Astrocyte of the hippocampus (primary cell): Measurements from ENCODE around the gene PSMA6.
"Not testable (repeated sequence)": the region's sequence is repeated elsewhere in the genome, so short reads cannot be mapped to it uniquely, and the experiment has no call there.

Experiments used
- DNase-seq: peaks from one replicate; pipeline ENCODE4 v3.0.0; 2011; ENCODE audit warnings: low read depth, low spot score

The PSMA6 gene

DNA sequence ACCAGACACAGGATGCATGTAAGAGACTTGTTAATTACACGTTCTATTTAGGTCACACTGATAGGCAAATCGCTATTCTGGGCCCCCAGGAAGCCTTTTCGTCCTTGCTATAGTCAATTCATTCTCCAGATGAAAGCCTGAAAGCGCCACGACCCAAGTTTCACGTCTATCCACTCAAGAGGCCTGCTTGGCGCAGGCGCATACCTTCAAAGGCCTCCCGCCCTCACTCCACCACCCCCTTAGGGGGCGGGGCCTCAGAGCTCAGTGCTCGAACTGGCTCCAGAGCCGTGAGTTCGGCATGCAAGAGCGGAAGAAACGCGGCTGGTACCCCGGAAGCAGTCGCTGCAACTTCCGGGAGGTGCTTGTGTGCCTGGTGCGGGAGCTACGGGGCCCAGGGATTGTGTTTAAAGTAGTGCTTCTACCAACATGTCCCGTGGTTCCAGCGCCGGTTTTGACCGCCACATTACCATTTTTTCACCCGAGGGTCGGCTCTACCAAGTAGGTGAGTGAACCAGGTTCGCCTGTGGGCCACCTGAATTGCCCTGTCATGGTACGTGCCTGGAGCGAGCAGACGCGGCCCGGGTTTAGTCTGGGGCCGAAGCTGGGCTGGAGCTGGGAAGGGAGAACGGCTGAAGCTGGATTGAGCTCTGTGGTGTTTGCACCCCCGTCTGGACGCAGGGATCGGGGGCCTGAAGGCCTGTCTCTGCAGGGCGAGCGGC is at the start of gene PSMA6:
PSMA6 (plus strand) TSS at position 332 of the 719 bp plus-strand sequence; CDS start at position 427, 95 bp downstream.
- DNase-seq, result peak; percentile 100

DNA sequence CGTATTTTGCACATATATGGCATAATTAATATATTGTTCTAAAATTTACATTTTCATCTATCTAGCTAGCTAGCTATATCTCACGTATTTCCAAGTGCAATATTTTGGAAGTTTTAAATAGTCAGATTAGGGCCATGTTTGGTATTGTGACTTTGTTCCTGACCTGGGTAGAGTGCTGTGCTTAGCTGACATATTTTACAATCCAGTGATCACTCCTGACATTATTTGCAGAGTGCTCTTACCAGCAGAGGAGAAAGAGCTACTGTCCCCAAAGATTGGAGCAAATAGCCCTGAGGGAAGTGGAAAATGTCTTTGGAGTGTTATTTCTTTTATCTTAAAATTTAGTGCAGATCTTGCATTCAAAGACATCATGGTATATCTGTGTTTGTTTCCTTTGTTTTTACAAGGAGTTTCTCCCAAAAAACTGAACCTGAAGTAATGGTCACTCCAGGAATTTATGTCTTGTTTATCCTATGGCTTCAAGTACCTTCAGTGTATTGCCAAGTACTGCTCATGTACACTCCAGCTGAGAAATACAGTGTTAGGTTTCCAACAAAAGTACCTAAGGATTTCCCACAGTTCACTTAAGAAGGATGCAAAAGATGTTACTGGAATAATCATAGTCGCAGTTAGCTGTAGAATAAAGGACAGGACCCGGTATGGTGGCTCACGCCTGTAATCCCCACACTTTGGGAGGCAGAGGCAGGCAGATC is 49.4 kb upstream of the PSMA6 start:
- no peak for DNase-seq

DNA sequence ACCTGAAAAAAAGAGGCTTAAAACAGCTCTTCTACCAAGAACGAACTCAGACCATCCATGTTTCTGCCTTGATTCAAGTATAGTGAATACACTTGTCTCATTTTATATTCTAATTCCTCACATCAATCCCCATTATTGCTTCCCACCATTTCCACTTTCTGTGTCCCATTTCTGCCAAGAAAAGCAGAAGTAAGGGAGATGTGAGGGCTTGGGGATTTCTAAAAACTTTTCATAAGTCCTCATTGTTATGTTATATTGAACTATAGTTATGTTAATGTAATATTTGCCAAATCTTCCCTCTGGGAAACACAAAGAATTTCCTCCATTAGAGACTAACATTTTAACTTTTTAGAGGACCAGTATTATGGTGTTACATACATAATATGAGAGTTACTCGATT is 48.2 kb upstream of the PSMA6 start:
- no peak for DNase-seq

DNA sequence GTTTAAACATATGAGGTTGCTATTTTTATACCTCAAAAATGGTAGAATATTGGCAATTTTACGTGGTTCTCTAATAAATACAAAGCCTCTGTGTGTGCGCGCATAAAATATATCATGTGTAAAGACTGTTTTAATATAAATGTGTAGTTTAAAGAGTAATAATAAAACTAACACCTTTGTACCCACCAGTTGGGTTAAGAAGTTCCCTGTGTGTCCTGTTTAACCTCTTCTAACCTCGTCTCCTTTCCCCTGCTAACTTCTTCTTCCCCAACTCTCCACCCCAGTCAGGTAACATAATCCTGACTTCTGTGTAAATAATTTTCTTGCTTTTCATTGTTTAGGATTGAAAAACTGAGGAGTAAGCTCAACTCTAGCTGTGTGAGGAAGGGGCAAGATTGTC is 47.6 kb upstream of the PSMA6 start:
- DNase-seq, result no peak

DNA sequence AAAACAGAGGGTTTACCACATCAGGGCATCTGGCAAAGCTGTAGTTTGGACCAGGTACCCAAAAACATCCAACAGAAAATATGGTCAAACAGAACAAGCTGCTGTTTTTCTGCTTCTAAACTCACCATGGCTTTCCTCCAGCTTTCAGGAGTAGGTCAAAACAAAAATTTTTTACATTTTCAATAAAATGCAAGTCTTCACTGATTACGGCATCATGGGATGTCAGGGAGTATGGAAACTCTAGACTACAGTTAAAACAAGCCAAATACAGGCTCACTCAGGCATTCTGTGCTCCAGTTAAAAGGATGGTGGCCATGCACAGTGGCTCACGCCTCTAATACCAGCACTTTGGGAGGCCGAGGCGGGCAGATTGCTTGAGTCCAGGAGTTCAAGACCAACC is 47.1 kb upstream of the PSMA6 start:
- no peak for DNase-seq

DNA sequence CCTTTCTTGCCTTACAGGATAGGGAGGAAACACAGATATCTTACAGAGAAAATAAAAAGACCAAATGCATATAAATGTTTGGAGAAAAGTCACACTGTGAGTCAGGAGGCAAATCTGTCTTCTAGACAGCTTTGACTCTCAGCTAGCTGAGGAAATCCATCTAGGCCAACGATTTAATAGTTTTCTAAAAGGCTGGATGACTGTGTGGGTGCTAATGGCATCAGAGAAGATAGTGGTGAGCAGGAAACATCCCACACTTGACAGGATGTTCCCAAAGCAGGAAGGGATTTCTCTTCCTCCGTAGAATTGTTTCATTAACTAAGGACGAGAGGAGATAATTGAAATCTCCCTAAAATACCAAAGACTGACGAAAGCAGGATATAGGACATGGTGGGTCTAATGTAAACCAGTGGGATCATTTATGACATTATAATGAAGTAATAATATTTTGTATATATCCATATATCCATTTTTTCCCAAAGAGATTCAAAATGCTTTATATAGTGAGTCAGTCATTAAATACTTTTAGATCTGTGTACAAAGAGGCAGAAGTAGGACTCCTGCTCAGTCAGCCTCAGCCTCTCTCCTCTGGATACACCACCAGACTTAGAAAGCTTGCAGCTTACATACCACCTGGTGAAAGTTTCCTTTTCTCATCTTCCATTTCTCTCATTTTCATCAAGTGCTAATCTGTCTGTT is 44.3 kb upstream of the PSMA6 start:
- DNase-seq, result no peak

DNA sequence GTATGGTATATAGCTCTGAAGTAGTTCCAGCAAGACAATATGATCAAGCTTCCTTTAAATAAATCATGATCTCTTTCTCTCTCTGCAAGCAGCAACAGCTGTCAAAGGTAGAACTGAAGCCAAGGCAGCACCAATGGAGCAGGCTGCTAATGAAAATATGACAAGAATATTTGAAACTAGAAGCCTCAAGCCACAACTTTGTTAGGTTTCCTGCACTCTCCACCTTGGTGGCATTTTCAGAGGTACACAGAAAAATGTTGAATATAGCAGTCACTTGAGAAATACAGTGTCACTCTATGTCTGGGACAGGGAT is 43.8 kb upstream of the PSMA6 start:
- DNase-seq, result no peak

DNA sequence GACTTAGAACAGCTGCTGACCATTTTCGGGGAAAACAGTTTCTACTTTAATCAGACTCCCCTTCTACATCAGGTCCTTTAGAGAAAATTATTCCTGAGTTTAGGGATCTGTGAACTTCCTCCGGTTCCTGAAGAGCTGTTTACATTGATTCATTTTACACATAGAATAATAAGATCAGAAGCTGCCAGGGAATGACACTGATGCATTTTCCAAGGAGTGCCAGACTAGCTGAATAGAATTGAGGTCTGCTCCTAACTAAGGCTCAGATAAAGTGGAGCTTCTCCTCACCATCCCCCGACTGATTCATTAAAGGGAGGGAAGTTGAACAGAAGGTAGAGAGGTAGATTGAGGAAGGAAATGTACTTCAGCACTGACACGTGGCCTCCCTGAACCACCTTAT is 41.9 kb upstream of the PSMA6 start:
- no peak for DNase-seq

DNA sequence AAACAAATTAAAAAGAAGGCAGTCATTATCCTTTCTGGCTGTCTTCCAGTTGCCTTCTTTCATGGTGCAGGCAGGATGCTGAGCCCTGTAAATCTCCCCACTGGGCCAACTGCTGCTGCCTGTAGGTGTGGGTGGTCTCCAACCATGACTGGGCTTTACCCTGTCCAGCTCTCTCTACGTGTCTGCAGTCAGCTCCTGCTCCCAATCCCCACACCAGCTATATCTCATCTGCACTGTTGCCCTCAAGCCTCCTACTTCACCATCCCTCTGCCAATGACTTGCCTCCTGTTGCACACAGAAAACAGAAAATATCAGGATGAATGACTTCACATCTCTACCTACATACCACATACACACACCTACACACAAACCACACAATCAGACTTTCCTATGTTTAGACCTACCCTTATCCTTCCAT is 39.7 kb upstream of the PSMA6 start:
- DNase-seq, result no peak

DNA sequence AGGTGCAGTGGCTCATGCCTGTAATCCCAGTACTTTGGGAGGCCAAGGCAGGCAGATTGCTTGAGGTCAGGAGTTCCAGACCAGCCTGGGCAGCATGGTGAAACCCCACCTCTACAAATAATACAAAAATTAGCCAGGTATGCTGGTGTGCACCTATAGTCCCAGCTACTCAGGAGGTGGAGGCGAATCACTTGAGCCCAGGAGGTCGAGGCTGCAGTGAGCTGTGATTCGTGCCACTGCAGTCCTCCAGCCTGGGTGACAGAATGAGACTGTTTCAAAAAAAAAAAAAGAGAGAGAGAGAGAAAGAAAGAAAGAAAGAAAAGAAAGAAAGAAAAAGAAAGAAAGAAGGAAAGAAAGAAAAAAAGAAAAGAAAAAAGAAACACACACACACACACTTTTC is 39.1 kb upstream of the PSMA6 start:
- DNase-seq, result not testable (repeated sequence)

DNA sequence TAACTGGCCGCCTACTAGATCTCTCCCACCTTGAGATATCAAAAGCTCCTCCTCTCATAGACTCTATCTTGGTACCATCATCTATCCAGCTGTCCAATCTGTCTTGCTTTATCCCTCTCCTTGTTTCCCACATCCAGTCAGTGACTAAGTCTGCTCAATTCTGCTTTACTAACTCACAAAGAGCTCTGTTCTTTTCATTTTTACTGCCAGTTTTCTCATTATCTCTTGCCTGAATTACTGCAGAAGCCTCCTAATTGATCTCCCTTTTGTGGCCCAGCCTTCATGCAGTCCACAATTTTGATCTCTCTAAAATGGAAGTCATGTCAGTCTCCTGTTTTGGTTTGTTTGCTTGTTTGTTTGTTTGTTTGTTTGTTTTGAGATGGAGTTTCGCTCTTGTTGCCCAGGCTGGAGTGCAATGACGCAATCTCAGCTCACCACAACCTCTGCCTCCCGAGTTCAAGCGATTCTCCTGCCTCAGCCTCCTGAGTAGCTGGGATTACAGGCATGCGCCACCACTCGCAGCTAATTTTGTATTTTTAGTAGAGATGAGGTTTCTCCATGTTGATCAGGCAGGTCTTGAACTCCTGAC is 38.1 kb upstream of the PSMA6 start:
- peak; percentile 10 for DNase-seq

DNA sequence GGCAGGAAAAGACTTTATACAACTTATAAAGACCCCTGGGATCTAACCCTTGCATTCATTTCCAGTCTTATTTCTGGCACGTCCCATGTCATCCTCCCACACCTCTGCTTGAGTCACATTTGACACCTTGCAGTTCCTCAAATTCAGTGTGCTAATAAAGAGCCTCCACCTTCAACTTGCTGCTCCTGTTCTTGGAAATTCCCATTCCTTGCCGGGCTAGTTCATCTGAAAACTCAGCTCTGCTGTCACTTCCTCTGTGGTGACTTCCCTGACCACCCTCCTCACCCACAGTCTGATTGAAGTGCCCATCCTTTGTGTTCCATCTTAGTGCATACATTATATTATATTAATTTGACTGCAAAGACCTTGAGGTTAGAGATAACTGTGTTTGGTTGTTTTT is 37.4 kb upstream of the PSMA6 start:
- no peak for DNase-seq

DNA sequence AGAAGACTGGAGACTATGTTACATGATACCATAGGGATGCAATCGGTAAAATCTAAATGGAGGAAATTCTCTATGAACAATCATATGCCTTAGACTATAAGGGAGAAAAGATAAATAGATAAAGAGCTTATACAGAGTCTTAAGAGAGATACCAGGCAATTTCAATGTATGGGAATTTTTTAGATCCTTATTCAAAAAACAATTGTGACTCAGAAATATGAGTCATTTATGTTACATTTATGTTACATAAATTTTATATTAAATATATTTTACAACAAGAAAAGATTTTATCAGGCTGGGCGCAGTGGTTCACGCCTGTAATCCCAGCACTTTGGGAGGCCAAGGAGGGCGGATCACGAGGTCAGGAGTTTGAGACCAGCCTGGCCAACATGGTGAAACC is 36.5 kb upstream of the PSMA6 start:
- DNase-seq, result no peak

DNA sequence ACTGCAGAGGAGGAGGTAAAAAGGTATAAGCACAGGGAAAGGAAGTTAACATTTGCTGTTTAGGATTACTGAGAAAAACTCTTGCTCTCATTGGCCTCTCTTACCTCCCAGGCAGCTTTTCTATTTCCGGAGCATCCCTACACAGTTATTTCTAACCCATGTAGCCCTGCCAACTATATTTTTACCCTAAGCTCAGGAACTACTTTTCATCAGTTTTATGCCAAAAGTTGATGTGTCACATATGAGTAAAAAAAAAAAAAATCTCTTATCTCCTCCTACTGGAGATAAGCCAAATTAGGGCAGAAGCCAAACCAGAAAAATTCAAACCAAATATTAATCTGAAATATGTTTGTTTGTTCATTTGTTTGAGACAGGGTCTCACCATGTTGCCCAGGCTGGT is 34.4 kb upstream of the PSMA6 start:
- no peak for DNase-seq

DNA sequence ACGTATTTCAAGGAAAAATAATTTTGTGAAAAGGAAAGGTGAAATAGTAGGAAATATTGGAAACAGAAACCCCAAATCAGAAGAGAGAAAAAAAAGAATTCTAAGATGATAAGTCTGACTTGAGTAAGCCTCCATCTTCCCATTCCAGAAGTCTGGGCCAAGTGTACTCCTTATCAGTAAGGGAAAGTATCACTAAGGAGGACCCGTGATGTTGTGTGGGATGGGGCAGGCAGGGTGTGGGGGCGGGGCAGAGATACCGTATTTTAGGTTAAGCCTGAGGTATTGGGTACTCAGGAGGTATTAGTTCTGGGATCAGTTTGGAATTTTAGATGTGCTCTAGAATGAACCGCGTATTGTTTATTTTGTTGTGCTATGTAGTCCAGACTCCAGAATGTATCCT is 33.8 kb upstream of the PSMA6 start:
- no peak for DNase-seq

DNA sequence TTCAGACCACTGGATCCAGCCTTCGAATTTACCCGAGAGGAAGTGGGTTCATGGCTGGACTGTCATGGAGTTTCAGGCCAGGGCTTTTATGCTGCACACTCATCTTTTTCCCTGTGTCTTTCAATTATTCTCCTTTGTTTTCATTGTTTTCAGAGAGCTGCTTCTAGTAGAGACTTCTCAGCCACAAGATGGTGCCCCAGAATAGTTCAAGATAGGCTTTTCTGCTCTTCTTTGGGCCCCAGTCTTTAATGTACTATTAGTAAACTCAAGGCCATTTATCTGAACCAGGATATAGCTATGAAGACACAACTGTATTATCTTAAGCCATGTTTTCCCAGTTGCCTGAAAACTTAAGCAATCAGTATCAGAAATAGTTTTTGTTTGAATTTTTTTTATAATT is 30.4 kb upstream of the PSMA6 start:
- peak; percentile 7 for DNase-seq

DNA sequence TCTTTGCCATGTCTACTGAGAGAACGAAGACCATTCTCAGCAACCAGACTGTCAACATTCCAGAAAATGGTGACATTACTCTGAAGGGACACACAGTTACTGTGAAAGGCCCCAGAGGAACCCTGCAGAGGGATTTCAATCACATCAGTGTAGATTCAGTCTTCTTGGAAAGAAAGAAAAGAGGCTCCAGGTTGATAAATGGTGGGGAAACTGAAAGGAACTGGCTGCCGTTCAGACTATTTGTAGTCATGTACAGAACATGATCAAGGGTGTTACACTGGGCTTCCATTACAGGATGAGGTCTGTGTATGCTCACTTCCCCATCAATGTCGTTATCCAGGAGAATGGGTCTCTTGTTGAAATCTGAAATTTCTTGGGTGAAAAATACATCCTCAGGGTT is 29.7 kb upstream of the PSMA6 start:
- DNase-seq, result no peak

DNA sequence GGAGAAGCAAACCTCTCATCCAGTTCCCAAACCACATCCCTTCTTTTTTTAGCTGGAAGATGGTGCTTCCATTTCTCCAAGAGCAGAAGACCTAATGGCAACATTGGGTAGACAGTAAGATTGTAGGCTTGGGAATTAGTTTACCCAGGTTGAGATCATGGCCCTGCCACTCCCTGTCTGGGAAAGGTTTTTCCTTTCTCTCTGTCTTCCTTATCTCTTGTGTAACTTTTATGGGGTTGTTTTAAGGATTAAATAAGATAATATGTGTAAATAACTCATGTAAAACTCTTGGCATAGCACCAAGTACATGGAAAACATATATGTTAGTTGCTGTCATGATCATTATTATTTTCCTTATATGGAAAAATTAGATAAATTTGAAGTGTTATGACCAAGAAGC is 23.2 kb upstream of the PSMA6 start:
- no peak for DNase-seq

DNA sequence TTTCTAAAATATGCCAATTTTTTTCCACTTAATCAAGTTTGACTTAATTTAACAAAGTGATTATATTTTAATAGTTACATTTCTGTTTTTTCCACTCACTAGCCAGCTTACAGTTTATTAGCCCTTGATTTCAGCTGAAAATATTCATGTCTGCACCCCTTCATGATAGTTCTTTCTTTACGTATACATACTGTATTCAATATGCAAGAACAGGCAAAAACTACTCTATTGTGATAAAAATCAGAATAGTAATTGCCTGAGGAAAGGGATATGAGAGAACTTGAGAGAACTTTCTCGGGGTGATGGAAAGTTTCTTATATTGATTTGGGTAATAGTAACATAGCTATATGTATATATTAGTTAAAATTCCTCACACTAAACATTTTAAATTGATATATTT is 17.4 kb upstream of the PSMA6 start:
- no peak for DNase-seq

DNA sequence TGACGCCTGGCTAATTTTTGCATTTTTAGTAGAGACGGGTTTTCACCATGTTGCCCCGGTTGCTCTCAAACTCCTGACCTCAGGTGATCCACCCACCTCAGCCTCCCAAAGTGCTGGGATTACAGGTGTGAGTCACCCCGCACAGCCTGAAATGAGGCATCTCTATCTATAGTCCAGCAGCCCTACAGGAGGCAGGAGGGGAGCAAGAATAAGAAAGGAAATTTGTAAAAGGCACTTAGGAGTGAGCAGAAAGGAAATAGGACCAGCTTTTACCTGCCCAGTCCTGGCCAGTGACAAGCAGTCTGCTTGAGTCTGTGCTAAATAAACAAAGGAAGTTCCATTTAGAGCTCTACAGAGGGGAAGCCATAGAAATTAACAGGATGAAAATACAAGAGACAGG is 15.0 kb upstream of the PSMA6 start:
- no peak for DNase-seq

DNA sequence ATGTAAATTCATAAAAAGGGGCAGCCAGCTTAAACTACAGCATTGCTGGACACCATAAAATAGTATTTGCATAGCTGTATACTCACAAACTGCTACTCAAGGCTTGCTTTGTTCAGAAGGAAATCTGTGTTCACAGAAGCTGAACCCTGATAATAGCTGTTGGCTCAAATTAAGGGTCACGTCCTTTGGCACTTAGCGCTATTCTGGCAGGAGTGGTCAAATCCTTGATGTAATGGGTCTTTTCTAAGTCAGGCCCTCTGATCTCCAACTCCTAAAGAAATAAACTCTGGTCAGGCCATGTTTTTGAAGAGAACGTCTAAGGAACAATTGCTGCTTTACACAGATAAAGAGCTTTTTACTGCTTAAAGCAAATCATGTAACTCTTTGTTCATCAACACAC is 12.8 kb upstream of the PSMA6 start:
- DNase-seq, result no peak

DNA sequence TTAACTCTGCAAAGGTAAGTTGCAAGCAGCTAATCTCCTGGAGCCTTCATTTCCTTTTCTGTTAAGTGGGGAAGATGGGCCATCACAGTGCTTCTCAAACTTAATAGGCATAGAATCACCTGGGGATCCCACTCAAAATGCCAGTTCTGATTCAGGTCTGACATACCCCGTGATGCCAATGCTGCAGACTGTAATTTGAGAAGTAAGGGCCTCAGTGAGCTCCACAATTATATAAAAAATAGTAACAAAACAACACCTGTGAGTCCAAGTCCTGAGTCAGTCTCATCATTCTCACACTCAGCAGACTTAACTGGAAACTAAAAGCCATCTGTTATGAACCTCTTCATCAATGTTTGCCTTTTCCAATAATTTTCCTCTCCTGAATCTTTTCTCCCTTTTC is 10.8 kb upstream of the PSMA6 start:
- no peak for DNase-seq

DNA sequence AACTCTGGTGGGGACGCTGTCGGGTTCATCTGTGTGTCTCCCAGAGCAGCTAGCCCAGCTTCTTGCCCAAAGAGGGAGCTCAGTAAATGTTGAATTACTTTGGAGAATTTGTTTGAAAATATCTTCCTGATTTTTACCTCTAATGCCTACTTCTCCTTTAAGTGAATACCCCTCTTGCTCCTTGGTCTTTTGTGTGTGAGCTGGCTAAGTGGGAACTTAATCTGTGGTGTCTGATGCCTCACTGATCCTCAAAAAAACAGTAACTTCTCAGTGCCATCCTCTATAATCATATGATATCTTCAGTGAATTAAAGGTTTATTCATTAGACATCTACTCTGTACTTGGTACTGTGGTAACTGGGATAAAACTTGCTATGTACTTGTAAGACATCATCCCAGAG is 7.7 kb upstream of the PSMA6 start:
- DNase-seq, result no peak
